ENCODE results near the gene KDM4C. TPM values are rescaled to one million over a fixed set of nuclear protein-coding genes. Genes with fewer than 3 reads are reported as not detected.

The KDM4C gene
- polyA plus RNA-seq, 1 donor (not counting 4 experiments of a cell fraction or from before 2014, with no cell fraction given) = 17.2 TPM

DNA sequence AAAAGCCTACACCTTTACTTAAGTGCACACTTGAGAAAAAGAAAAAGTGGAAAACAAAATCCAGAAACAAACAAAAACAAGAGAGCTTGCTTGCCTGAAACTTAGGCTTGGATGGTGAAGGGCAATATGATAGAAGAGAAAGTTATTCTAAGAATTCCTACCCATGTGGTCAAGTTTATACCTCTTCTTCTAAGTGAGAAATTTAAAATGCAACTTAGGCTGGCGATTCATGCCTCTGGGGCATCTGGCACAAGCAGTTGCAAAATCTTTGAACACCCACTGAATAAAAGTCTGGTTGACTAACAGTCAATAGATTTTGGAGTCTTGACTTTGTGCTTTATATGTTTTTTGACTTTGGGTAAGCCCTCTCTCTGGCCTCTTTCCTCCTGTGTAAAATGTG lies 239.6 kb downstream of the KDM4C start:
- H3K4me3 ChIP-seq (ENCODE audit: control insufficient read depth in 2 of 3, extremely low read depth in 1 of 3, insufficient read depth in 2 of 3, low read depth in 1 of 3, low read length in 3 of 3) = no peak overlapping the region
- no peak for DNase-seq (ENCODE audit: low read depth, low spot score)
- no peaks in the 10 kb centered on the region for H3K9me1 ChIP-seq (ENCODE audit: control insufficient read depth, extremely low read depth, insufficient read depth, low read length)
- H3K27ac ChIP-seq (ENCODE audit: control insufficient read depth, insufficient read depth, low read length) = no peak overlapping the region
- no peaks in the 10 kb centered on the region for H4K20me1 ChIP-seq (ENCODE audit: control insufficient read depth, extremely low read depth, insufficient read depth, low read length)
- H2AFZ ChIP-seq (ENCODE audit: control insufficient read depth, low read length) = no peak overlapping the region
- no peak overlapping the region for H3K9ac ChIP-seq (ENCODE audit: control insufficient read depth, extremely low read depth, insufficient read depth, low read length)
- H3K79me2 ChIP-seq (ENCODE audit: control insufficient read depth, insufficient read depth, low read length) = no peaks in the 10 kb centered on the region
- H3K36me3 ChIP-seq (ENCODE audit: control insufficient read depth in 2 of 2, extremely low read depth in 1 of 2, insufficient read depth in 2 of 2, low read length in 2 of 2) = peaks cover 0 to 4% of the 10 kb centered on the region in 2 experiments
- no peaks in the 10 kb centered on the region for H3K27me3 ChIP-seq (ENCODE audit: control insufficient read depth, extremely low read depth, insufficient read depth, low read length)
- FAIRE-seq = no peak
- no peaks in the 10 kb centered on the region for H3K4me1 ChIP-seq (ENCODE audit: control insufficient read depth, extremely low read depth, insufficient read depth, low read length)
- H3K9me3 ChIP-seq (ENCODE audit: control insufficient read depth, low read depth, low read length) = no peaks in the 10 kb centered on the region
- H3K4me2 ChIP-seq (ENCODE audit: control insufficient read depth, extremely low read depth, insufficient read depth, low read depth, low read length) = no peak overlapping the region
- TF ChIP-seq, protein P1, sequence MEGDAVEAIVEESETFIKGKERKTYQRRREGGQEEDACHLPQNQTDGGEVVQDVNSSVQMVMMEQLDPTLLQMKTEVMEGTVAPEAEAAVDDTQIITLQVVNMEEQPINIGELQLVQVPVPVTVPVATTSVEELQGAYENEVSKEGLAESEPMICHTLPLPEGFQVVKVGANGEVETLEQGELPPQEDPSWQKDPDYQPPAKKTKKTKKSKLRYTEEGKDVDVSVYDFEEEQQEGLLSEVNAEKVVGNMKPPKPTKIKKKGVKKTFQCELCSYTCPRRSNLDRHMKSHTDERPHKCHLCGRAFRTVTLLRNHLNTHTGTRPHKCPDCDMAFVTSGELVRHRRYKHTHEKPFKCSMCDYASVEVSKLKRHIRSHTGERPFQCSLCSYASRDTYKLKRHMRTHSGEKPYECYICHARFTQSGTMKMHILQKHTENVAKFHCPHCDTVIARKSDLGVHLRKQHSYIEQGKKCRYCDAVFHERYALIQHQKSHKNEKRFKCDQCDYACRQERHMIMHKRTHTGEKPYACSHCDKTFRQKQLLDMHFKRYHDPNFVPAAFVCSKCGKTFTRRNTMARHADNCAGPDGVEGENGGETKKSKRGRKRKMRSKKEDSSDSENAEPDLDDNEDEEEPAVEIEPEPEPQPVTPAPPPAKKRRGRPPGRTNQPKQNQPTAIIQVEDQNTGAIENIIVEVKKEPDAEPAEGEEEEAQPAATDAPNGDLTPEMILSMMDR (optimal IDR thresholded peaks at IDR 0.05 in 1 of 3, IDR thresholded peaks at IDR 0.05 in 1 of 3, conservative IDR thresholded peaks at IDR 0.05 in 1 of 3; ENCODE audit: extremely low read depth in 1 of 3, insufficient read depth in 2 of 3, low read length in 3 of 3) = no peak
- TF ChIP-seq EZH2 (IDR thresholded peaks at IDR 0.05; ENCODE audit: low read length) = no peak
- dilution Hi-C loops (cut with MboI; ENCODE audit: extremely low pct_ligation_motif_present, low sequenced_read_pairs) = no loop called here

- Histone ChIP-seq H3K9ac (ENCODE audit: control insufficient read depth, extremely low read depth, insufficient read depth, low read length) (no peak overlapping the region), H3K4me1 (ENCODE audit: control insufficient read depth, extremely low read depth, insufficient read depth, low read length) (no peaks in the 10 kb centered on the region), H2AFZ (ENCODE audit: control insufficient read depth, low read length) (no peak overlapping the region), H3K27me3 (ENCODE audit: control insufficient read depth, extremely low read depth, insufficient read depth, low read length) (no peaks in the 10 kb centered on the region), H3K4me3 (ENCODE audit: control insufficient read depth in 2 of 3, extremely low read depth in 1 of 3, insufficient read depth in 2 of 3, low read depth in 1 of 3, low read length in 3 of 3) (no peak overlapping the region), H3K9me1 (ENCODE audit: control insufficient read depth, extremely low read depth, insufficient read depth, low read length) (no peaks in the 10 kb centered on the region), H3K9me3 (ENCODE audit: control insufficient read depth, low read depth, low read length) (no peaks in the 10 kb centered on the region), H3K36me3 (ENCODE audit: control insufficient read depth in 2 of 2, extremely low read depth in 1 of 2, insufficient read depth in 2 of 2, low read length in 2 of 2) (peaks cover 0 to 1% of the 10 kb centered on the region in 2 experiments), H3K4me2 (ENCODE audit: control insufficient read depth, extremely low read depth, insufficient read depth, low read depth, low read length) (no peak overlapping the region), H3K79me2 (ENCODE audit: control insufficient read depth, insufficient read depth, low read length) (no peaks in the 10 kb centered on the region), H4K20me1 (ENCODE audit: control insufficient read depth, extremely low read depth, insufficient read depth, low read length) (no peaks in the 10 kb centered on the region), H3K27ac (ENCODE audit: control insufficient read depth, insufficient read depth, low read length) (no peak overlapping the region)
- TF ChIP-seq, protein P1 (optimal IDR thresholded peaks at IDR 0.05 in 1 of 3, IDR thresholded peaks at IDR 0.05 in 1 of 3, conservative IDR thresholded peaks at IDR 0.05 in 1 of 3; ENCODE audit: extremely low read depth in 1 of 3, insufficient read depth in 2 of 3, low read length in 3 of 3) = no peak
- TF ChIP-seq EZH2 (IDR thresholded peaks at IDR 0.05; ENCODE audit: low read length) = no peak
- FAIRE-seq (no peak), DNase-seq (ENCODE audit: low read depth, low spot score) (no peak)
- dilution Hi-C loops (cut with MboI; ENCODE audit: extremely low pct_ligation_motif_present, low sequenced_read_pairs) = no loop called here
Measured at GRCh38 chr9:6999794-7000193, 242.0 kb downstream of the KDM4C start.
